ENCODE results near the gene FXYD5.

FXYD5 gene

DNA sequence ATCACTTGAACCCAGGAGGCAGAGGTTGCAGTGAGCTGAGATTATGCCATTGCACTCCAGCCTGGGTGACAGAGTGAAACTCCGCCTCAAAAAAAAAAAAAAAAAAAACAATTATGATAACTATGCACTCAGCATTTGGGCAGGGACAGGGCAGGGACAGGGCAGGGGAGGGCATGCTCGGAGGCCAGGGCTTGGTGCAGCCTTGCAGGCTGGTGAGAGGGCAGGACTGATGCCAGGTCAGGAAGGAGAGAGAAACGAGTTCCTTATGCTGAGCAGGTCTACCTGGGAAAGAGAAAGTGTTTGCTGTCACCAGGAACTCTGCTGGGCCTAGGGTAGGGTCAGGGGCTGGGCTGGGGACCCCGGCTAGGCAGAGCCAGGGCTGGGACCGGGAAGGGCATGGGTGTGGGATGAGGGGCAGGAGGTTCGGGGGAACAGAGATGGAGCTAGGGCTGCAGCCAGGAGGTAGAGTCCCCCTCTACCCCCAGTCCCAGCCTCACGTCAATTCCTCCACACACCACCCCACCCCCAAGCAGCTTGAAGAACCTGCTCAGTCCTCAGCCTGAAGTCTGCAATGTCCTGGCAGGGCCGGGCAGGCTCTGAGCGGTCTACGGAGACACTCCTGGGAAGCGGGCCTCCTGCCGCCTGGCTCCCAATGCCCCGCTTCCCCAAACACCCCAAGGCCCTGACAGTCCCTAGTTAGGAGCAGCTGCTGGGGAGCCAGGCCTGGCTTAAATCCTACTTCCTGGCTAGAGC lies 36.1 kb upstream of the FXYD5 start:
- H3K9ac ChIP-seq (ENCODE audit: low read length): no peak overlapping the region
- H3K9me3 ChIP-seq (replicated peaks; ENCODE audit: insufficient read depth, low read length): no peaks in the 10 kb centered on the region
- DNase-seq: no peak
- no peak overlapping the region for H2AFZ ChIP-seq (ENCODE audit: low read length)
- H3K4me2 ChIP-seq (ENCODE audit: low read depth, low read length): no peak overlapping the region
- no peaks in the 10 kb centered on the region for H3F3A ChIP-seq (ENCODE audit: insufficient read depth, low read length)
- no peaks in the 10 kb centered on the region for H3K9me2 ChIP-seq (replicated peaks; ENCODE audit: insufficient read depth, low read length)
- no peaks in the 10 kb centered on the region for H4K20me1 ChIP-seq (ENCODE audit: insufficient read depth, low read length)
- H3K4me3 ChIP-seq (ENCODE audit: low read length): no peak overlapping the region
- H3K27me3 ChIP-seq (replicated peaks; ENCODE audit: insufficient read depth, low read length): peaks cover 74% of the 10 kb centered on the region
- H3K36me3 ChIP-seq (replicated peaks; ENCODE audit: insufficient read depth, low read length): no peaks in the 10 kb centered on the region
- no peak overlapping the region for H3K27ac ChIP-seq (ENCODE audit: low read length)
- no peaks in the 10 kb centered on the region for H3K4me1 ChIP-seq (ENCODE audit: low read length)
- no peak for TF ChIP-seq EZH2 (optimal IDR thresholded peaks at IDR 0.05; ENCODE audit: low read depth, low read length)
- no peak for TF ChIP-seq EZH2phosphoT487 (IDR thresholded peaks at IDR 0.05; ENCODE audit: low read length)
- TF ChIP-seq CTCF (IDR thresholded peaks at IDR 0.05; ENCODE audit: low read length): no peak
- no peaks in the 10 kb centered on the region for H3K79me2 ChIP-seq (ENCODE audit: low read length)

GRCh38 chr19:35119091-35119490 lies 35.4 kb upstream of the FXYD5 start:
- TF ChIP-seq CTCF (IDR thresholded peaks at IDR 0.05; ENCODE audit: low read length) (no peak), EZH2 (optimal IDR thresholded peaks at IDR 0.05; ENCODE audit: low read depth, low read length) (no peak), EZH2phosphoT487 (IDR thresholded peaks at IDR 0.05; ENCODE audit: low read length) (no peak)
- no peak overlapping the region for H3K9ac ChIP-seq (ENCODE audit: low read length)
- H3K27me3 ChIP-seq (replicated peaks; ENCODE audit: insufficient read depth, low read length): peaks cover 76% of the 10 kb centered on the region
- H3K4me1 ChIP-seq (ENCODE audit: low read length): 0 out of 2 replicates have a peak, but pooled peaks cover under 1% of the 10 kb centered on the region
- no peaks in the 10 kb centered on the region for H3K36me3 ChIP-seq (replicated peaks; ENCODE audit: insufficient read depth, low read length)
- H3K27ac ChIP-seq (ENCODE audit: low read length): no peak overlapping the region
- no peaks in the 10 kb centered on the region for H3F3A ChIP-seq (ENCODE audit: insufficient read depth, low read length)
- no peak for DNase-seq
- H3K9me3 ChIP-seq (replicated peaks; ENCODE audit: insufficient read depth, low read length): no peaks in the 10 kb centered on the region
- no peaks in the 10 kb centered on the region for H4K20me1 ChIP-seq (ENCODE audit: insufficient read depth, low read length)
- no peaks in the 10 kb centered on the region for H3K79me2 ChIP-seq (ENCODE audit: low read length)
- no peak overlapping the region for H3K4me3 ChIP-seq (ENCODE audit: low read length)
- H2AFZ ChIP-seq (ENCODE audit: low read length): no peak overlapping the region
- H3K4me2 ChIP-seq (ENCODE audit: low read depth, low read length): no peak overlapping the region
- H3K9me2 ChIP-seq (replicated peaks; ENCODE audit: insufficient read depth, low read length): no peaks in the 10 kb centered on the region

- no peaks in the 10 kb centered on the region for H4K20me1 ChIP-seq (ENCODE audit: insufficient read depth, low read length)
- no peak overlapping the region for H3K27ac ChIP-seq (ENCODE audit: low read length)
- peaks cover 4% of the 10 kb centered on the region for H3K4me1 ChIP-seq (ENCODE audit: low read length)
- H3K79me2 ChIP-seq (ENCODE audit: low read length): no peaks in the 10 kb centered on the region
- TF ChIP-seq EZH2 (optimal IDR thresholded peaks at IDR 0.05; ENCODE audit: low read depth, low read length) (no peak), EZH2phosphoT487 (IDR thresholded peaks at IDR 0.05; ENCODE audit: low read length) (no peak), CTCF (IDR thresholded peaks at IDR 0.05; ENCODE audit: low read length) (no peak)
- no peak overlapping the region for H2AFZ ChIP-seq (ENCODE audit: low read length)
- no peak for DNase-seq
- no peaks in the 10 kb centered on the region for H3F3A ChIP-seq (ENCODE audit: insufficient read depth, low read length)
- H3K4me3 ChIP-seq (ENCODE audit: low read length): no peak overlapping the region
- no peaks in the 10 kb centered on the region for H3K36me3 ChIP-seq (replicated peaks; ENCODE audit: insufficient read depth, low read length)
- no peaks in the 10 kb centered on the region for H3K9me2 ChIP-seq (replicated peaks; ENCODE audit: insufficient read depth, low read length)
- peaks cover 76% of the 10 kb centered on the region for H3K27me3 ChIP-seq (replicated peaks; ENCODE audit: insufficient read depth, low read length)
- H3K4me2 ChIP-seq (ENCODE audit: low read depth, low read length): no peak overlapping the region
- H3K9me3 ChIP-seq (replicated peaks; ENCODE audit: insufficient read depth, low read length): no peaks in the 10 kb centered on the region
- H3K9ac ChIP-seq (ENCODE audit: low read length): no peak overlapping the region
Measured at GRCh38 chr19:35119578-35120155, 34.9 kb upstream of the FXYD5 start.

Measured in MM.1S (cell line).